Measurements from ENCODE around the gene SMIM20.
"Not testable (repeated sequence)": the region's sequence is repeated elsewhere in the genome, so short reads cannot be mapped to it uniquely, and the experiment has no call there.

SMIM20 gene

GRCh38 chr4:25913851-25914669, at the start of gene SMIM20:
Gene SMIM20, plus strand, starts transcription at chr4:25914220. Its CDS starts 94 bp downstream, at chr4:25914314.
- Histone ChIP-seq H4K20me1 (ENCODE audit: low read depth, low read length) (no peaks in the 10 kb centered on the region), H3K9me2 (replicated peaks; ENCODE audit: insufficient read depth, low read length) (no peaks in the 10 kb centered on the region), H3K27ac (ENCODE audit: low read depth, low read length) (peak within 1 kb of the TSS; percentile 84), H3K79me2 (ENCODE audit: insufficient read depth, low read length) (peaks cover 24% of the 10 kb centered on the region), H3K4me2 (ENCODE audit: low read depth, low read length, poor library complexity, severe bottlenecking) (peak within 1 kb of the TSS; percentile 72), H3K9ac (ENCODE audit: low read length) (peak within 1 kb of the TSS; percentile 76), H3K4me3 (ENCODE audit: insufficient read depth, low read length, poor library complexity, severe bottlenecking) (peak within 1 kb of the TSS; percentile 79), H3K27me3 (ENCODE audit: low read length) (no peaks in the 10 kb centered on the region), H3K36me3 (ENCODE audit: low read length) (no peaks in the 10 kb centered on the region), H3F3A (ENCODE audit: insufficient read depth) (0 out of 2 replicates have a peak, but pooled peaks cover 16% of the 10 kb centered on the region), H2AFZ (ENCODE audit: low read depth, low read length, severe bottlenecking) (peak within 1 kb of the TSS; percentile 50), H3K9me3 (ENCODE audit: insufficient read depth, low read length) (no peaks in the 10 kb centered on the region)
- TF ChIP-seq EZH2phosphoT487 (conservative IDR thresholded peaks at IDR 0.05; ENCODE audit: low read length): no peak
- TF ChIP-seq CTCF (IDR thresholded peaks at IDR 0.05; ENCODE audit: insufficient read depth, low read length, poor library complexity, severe bottlenecking): no peak

- Histone ChIP-seq H2AFZ (ENCODE audit: low read depth, low read length, severe bottlenecking) (no peak overlapping the region), H3F3A (ENCODE audit: insufficient read depth) (peaks cover 87% of the 10 kb centered on the region), H4K20me1 (ENCODE audit: low read depth, low read length) (no peaks in the 10 kb centered on the region), H3K27me3 (ENCODE audit: low read length) (no peaks in the 10 kb centered on the region), H3K79me2 (ENCODE audit: insufficient read depth, low read length) (peaks cover 84% of the 10 kb centered on the region), H3K9ac (ENCODE audit: low read length) (peak overlapping the region; percentile 94), H3K4me2 (ENCODE audit: low read depth, low read length, poor library complexity, severe bottlenecking) (peak overlapping the region; percentile 90), H3K9me3 (ENCODE audit: insufficient read depth, low read length) (no peaks in the 10 kb centered on the region), H3K36me3 (ENCODE audit: low read length) (peaks cover 14% of the 10 kb centered on the region), H3K27ac (ENCODE audit: low read depth, low read length) (peak overlapping the region; percentile 100), H3K9me2 (replicated peaks; ENCODE audit: insufficient read depth, low read length) (no peaks in the 10 kb centered on the region), H3K4me3 (ENCODE audit: insufficient read depth, low read length, poor library complexity, severe bottlenecking) (peak overlapping the region; percentile 73)
- TF ChIP-seq EZH2phosphoT487 (conservative IDR thresholded peaks at IDR 0.05; ENCODE audit: low read length) (no peak), CTCF (IDR thresholded peaks at IDR 0.05; ENCODE audit: insufficient read depth, low read length, poor library complexity, severe bottlenecking) (no peak)
Observed at GRCh38 chr4:25865586-25865985, 48.4 kb upstream of the SMIM20 start.

GRCh38 chr4:25866401-25866800, 47.6 kb upstream of the SMIM20 start:
- H3K9ac ChIP-seq (ENCODE audit: low read length): peak overlapping the region; percentile 94
- H4K20me1 ChIP-seq (ENCODE audit: low read depth, low read length); H3K27me3 ChIP-seq (ENCODE audit: low read length); H3K36me3 ChIP-seq (ENCODE audit: low read length); H2AFZ ChIP-seq (ENCODE audit: low read depth, low read length, severe bottlenecking); H3K9me2 ChIP-seq (replicated peaks; ENCODE audit: insufficient read depth, low read length); H3K9me3 ChIP-seq (ENCODE audit: insufficient read depth, low read length): not testable (repeated sequence)
- peak overlapping the region; percentile 100 for H3K27ac ChIP-seq (ENCODE audit: low read depth, low read length)
- H3F3A ChIP-seq (ENCODE audit: insufficient read depth): peaks cover 87% of the 10 kb centered on the region
- peak overlapping the region; percentile 68 for H3K4me3 ChIP-seq (ENCODE audit: insufficient read depth, low read length, poor library complexity, severe bottlenecking)
- H3K79me2 ChIP-seq (ENCODE audit: insufficient read depth, low read length): peaks cover 76% of the 10 kb centered on the region
- H3K4me2 ChIP-seq (ENCODE audit: low read depth, low read length, poor library complexity, severe bottlenecking): peak overlapping the region; percentile 90

GRCh38 chr4:25867781-25868294, 46.2 kb upstream of the SMIM20 start:
- Histone ChIP-seq H3K36me3 (ENCODE audit: low read length) (no peaks in the 10 kb centered on the region; the same call in 1 of the 2 replicates), H3K27me3 (ENCODE audit: low read length) (no peaks in the 10 kb centered on the region), H3K9me2 (replicated peaks; ENCODE audit: insufficient read depth, low read length) (no peaks in the 10 kb centered on the region), H3F3A (ENCODE audit: insufficient read depth) (peaks cover 90% of the 10 kb centered on the region), H4K20me1 (ENCODE audit: low read depth, low read length) (no peaks in the 10 kb centered on the region), H3K4me2 (ENCODE audit: low read depth, low read length, poor library complexity, severe bottlenecking) (peak overlapping the region; percentile 90), H3K9me3 (ENCODE audit: insufficient read depth, low read length) (no peaks in the 10 kb centered on the region), H3K27ac (ENCODE audit: low read depth, low read length) (peak overlapping the region; percentile 100), H3K79me2 (ENCODE audit: insufficient read depth, low read length) (peaks cover 65% of the 10 kb centered on the region), H3K9ac (ENCODE audit: low read length) (peak overlapping the region; percentile 94), H2AFZ (ENCODE audit: low read depth, low read length, severe bottlenecking) (no peak overlapping the region), H3K4me3 (ENCODE audit: insufficient read depth, low read length, poor library complexity, severe bottlenecking) (peak overlapping the region; percentile 68)
- TF ChIP-seq EZH2phosphoT487 (conservative IDR thresholded peaks at IDR 0.05; ENCODE audit: low read length) (no peak), CTCF (IDR thresholded peaks at IDR 0.05; ENCODE audit: insufficient read depth, low read length, poor library complexity, severe bottlenecking) (no peak)

Measured in SU-DHL-6 (cell line).